B cell (primary cell): ENCODE data around the gene POLK. TPM values are rescaled to one million over a fixed set of nuclear protein-coding genes. Genes with fewer than 3 reads are reported as not detected.

Experiments
- ATAC-seq: fragments of 200-7000 bp; cut with Tn5 transposase; one replicate; pipeline ENCODE4 v1.10.0; 2021; ENCODE audit warnings: low read depth, mild to moderate bottlenecking, moderate number of reproducible peaks, moderate library complexity
- CTCF ChIA-PET: fragments of 350-600 bp; sonication (Branson Sonifier 250); formaldehyde crosslinking; loops from one replicate; lab custom pipeline; 2021; ENCODE audit warnings: antibody characterized with exemption, inconsistent platforms; lab: Charles Lee
- POLR2A ChIA-PET: fragments of 350-600 bp; sonication (Branson Sonifier 250); formaldehyde crosslinking; loops from one replicate; lab custom pipeline; 2021; ENCODE audit warnings: antibody characterized with exemption; lab: Charles Lee
- DNase-seq: peaks from one replicate; pipeline ENCODE4 v3.0.0; 2013
- H2AFZ ChIP-seq: 2 replicates; pipeline ENCODE4 v1.6.1; 2012; ENCODE audit warnings: mild to moderate bottlenecking, low read depth, low read length; ENCODE audit not compliant: insufficient read depth, poor library complexity, severe bottlenecking
- H3K27ac ChIP-seq, 2 donors: 1 replicate in 1 of 2; 2 replicates in 1 of 2; pipeline ENCODE4 v1.5.1; 2012 to 2013; ENCODE audit warnings: low read length in 2 of 2, mild to moderate bottlenecking in 2 of 2, moderate library complexity in 1 of 2
- H3K27me3 ChIP-seq, 4 experiments: fragments of 200-600 bp in 1 of 4; sonication (generic) in 1 of 4; replicated peaks in 1 of 4; 1 replicate in 2 of 4; 2 replicates in 2 of 4; pipeline versions ENCODE4 v1.6.1 to v1.7.0; 2013 to 2016; ENCODE audit warnings: low read length in 3 of 4, mild to moderate bottlenecking in 2 of 4, mixed read lengths in 1 of 4, moderate library complexity in 1 of 4; ENCODE audit not compliant: insufficient read depth in 4 of 4, control insufficient read depth in 3 of 4; ENCODE audit errors: control extremely low read depth in 1 of 4
- H3K36me3 ChIP-seq, 2 experiments: replicated peaks in 1 of 2; 1 replicate in 1 of 2; 2 replicates in 1 of 2; pipeline versions ENCODE4 v1.6.1 to v1.7.1; 2013; ENCODE audit warnings: low read length in 1 of 2; ENCODE audit not compliant: insufficient read depth in 2 of 2, control insufficient read depth in 1 of 2; ENCODE audit errors: control extremely low read depth in 1 of 2, extremely low read depth in 1 of 2
- H3K4me1 ChIP-seq, 2 donors: fragments of 200-600 bp in 1 of 2; sonication (generic) in 1 of 2; 1 replicate in 1 of 2; 2 replicates in 1 of 2; pipeline versions ENCODE4 v1.5.1 to v1.6.1; 2013 to 2017; ENCODE audit warnings: low read length in 2 of 2; ENCODE audit not compliant: control insufficient read depth in 2 of 2, insufficient read depth in 2 of 2
- H3K4me2 ChIP-seq: replicated peaks from 2 replicates; pipeline ENCODE3; 2012; ENCODE audit warnings: mild to moderate bottlenecking, low read depth, low read length; ENCODE audit not compliant: poor library complexity, severe bottlenecking
- H3K4me3 ChIP-seq, 5 experiments: fragments of 200-600 bp in 1 of 5; sonication (generic) in 1 of 5; 1 replicate in 3 of 5; 2 replicates in 2 of 5; pipeline versions ENCODE4 v1.5.1 to v1.7.0; 2011 to 2016; ENCODE audit warnings: low read length in 4 of 5, mild to moderate bottlenecking in 4 of 5, low read depth in 2 of 5, control low read depth in 1 of 5, moderate library complexity in 1 of 5; ENCODE audit not compliant: insufficient read depth in 1 of 5; ENCODE audit errors: control extremely low read depth in 1 of 5, extremely low read depth in 1 of 5
- H3K79me2 ChIP-seq: fragments of 200-600 bp; sonication (generic); one replicate; pipeline ENCODE4 v1.6.0; 2016; ENCODE audit warnings: low read length; ENCODE audit not compliant: control insufficient read depth, insufficient read depth
- H3K9ac ChIP-seq: fragments of 200-600 bp; sonication (generic); 2 replicates; pipeline ENCODE4 v1.6.1; 2017; ENCODE audit warnings: mild to moderate bottlenecking, low read length, moderate library complexity
- H3K9me3 ChIP-seq, 3 donors: one replicate each; pipeline versions ENCODE4 v1.6.1 to v1.7.1; 2013; ENCODE audit warnings: low read length in 2 of 3; ENCODE audit not compliant: control insufficient read depth in 2 of 3, insufficient read depth in 1 of 3; ENCODE audit errors: control extremely low read depth in 1 of 3
- H4K20me1 ChIP-seq: 2 replicates; pipeline ENCODE4 v1.6.0; 2012; ENCODE audit warnings: mild to moderate bottlenecking, low read length; ENCODE audit not compliant: insufficient read depth, control insufficient read depth, poor library complexity, severe bottlenecking
- H3K27ac Mint-ChIP-seq: one replicate; pipeline ENCODE4 v1.8.0; 2021; ENCODE audit warnings: mixed read lengths
- H3K27me3 Mint-ChIP-seq: one replicate; pipeline ENCODE4 v1.8.0; 2021; ENCODE audit warnings: mixed read lengths
- H3K4me1 Mint-ChIP-seq: one replicate; pipeline ENCODE4 v1.8.0; 2021; ENCODE audit warnings: mixed read lengths
- H3K4me3 Mint-ChIP-seq: one replicate; pipeline ENCODE4 v1.8.0; 2021; ENCODE audit warnings: mixed read lengths
- H3K9me3 Mint-ChIP-seq: one replicate; pipeline ENCODE4 v1.8.0; 2022; ENCODE audit warnings: mixed read lengths; ENCODE audit not compliant: insufficient read depth
- CTCF ChIP-seq: fragments of 200-600 bp; IDR thresholded peaks from one replicate; pipeline ENCODE4 v1.8.0; 2022; ENCODE audit warnings: antibody characterized with exemption, mild to moderate bottlenecking
- EZH2 ChIP-seq: IDR thresholded peaks from 2 replicates; pipeline ENCODE4 v1.6.1; 2012; ENCODE audit warnings: borderline replicate concordance, low read depth, mild to moderate bottlenecking, moderate library complexity, low read length; ENCODE audit not compliant: insufficient read depth, poor library complexity, severe bottlenecking
- WGBS: methylation state at CpG from one replicate; pipeline ENCODE4 v1.1.5; 2013; ENCODE audit warnings: missing lambda C conversion rate; ENCODE audit not compliant: insufficient coverage; 5-methylcytosine and 5-hydroxymethylcytosine counted together
- intact Hi-C: fragments of 100-400 bp; cut with micrococcal nuclease; formaldehyde crosslinking; loops from one replicate; pipeline ENCODE4 v1.10.0; 2022
- polyA plus RNA-seq: library from polyadenylated mRNA; depleted of rRNA; stranded (reverse); fragments of >200 nt; gene quantifications from 2 replicates; pipeline ENCODE4 v1.2.3, GENCODE V29; 2012
- total RNA-seq, 2 donors: library from RNA; stranded (reverse); fragments of 120-200 nt in 1 of 2; gene quantifications; 1 replicate in 1 of 2; 2 replicates in 1 of 2; pipeline versions ENCODE4 v1.2.3 to v1.2.4, GENCODE V29; 2013 to 2022

The POLK gene
- total and polyA plus RNA-seq, 2 donors (not counting 1 experiment from before 2014, with no cell fraction given) = 13.8 to 41.6 TPM

- TF ChIP-seq CTCF (no peak), EZH2 (no peak)
- Histone ChIP-seq H3K4me1 (peaks cover 10 to 12% of the 10 kb centered on the region in 2 donors), H3K79me2 (no peaks in the 10 kb centered on the region), H2AFZ (no peak overlapping the region), H3K4me2 (no peak overlapping the region), H3K9me3 (no peaks in the 10 kb centered on the region), H4K20me1 (no peaks in the 10 kb centered on the region), H3K4me3 (no peak overlapping the region), H3K9ac (no peak overlapping the region), H3K27me3 (peaks cover 0 to 15% (median 10%) of the 10 kb centered on the region in 4 experiments), H3K36me3 (no peaks in the 10 kb centered on the region), H3K27ac (no peak overlapping the region)
- Mint-ChIP-seq H3K4me3 (no peak overlapping the region), H3K27me3 (peaks cover 9% of the 10 kb centered on the region), H3K9me3 (no peaks in the 10 kb centered on the region), H3K4me1 (peaks cover 7% of the 10 kb centered on the region), H3K27ac (no peak overlapping the region)
- WGBS = 94% methylated on average over 3 of the region's 3 CpGs
- ChIA-PET POLR2A (no interaction called here), CTCF (no interaction called here)
- intact Hi-C loops = no loop called here
- ATAC-seq (no peak), DNase-seq (no peak)
Measured at GRCh38 chr5:75612901-75613300, 101.2 kb downstream of the POLK start.

GRCh38 chr5:75614176-75614575 lies 102.5 kb downstream of the POLK start:
- CTCF ChIA-PET = no interaction called here
- H3K4me1 Mint-ChIP-seq = peaks cover 7% of the 10 kb centered on the region

More at GRCh38 chr5:75614176-75614575, 102.5 kb downstream of the POLK start:
- intact Hi-C loops = no loop called here
- no peak overlapping the region for H3K4me3 ChIP-seq
- POLR2A ChIA-PET = interaction anchor here (0.6 kb wide), 1 partner anchor 9 kb away, joined by 5 read pairs; no protein-coding TSS in a partner anchor
- Mint-ChIP-seq H3K9me3 (no peaks in the 10 kb centered on the region), H3K27ac (no peak overlapping the region), H3K27me3 (peaks cover 9% of the 10 kb centered on the region), H3K4me3 (no peak overlapping the region)
- DNase-seq (no peak), ATAC-seq (no peak)
- no peak for TF ChIP-seq CTCF
- TF ChIP-seq EZH2 = no peak
- H2AFZ ChIP-seq = no peak overlapping the region
- 100% methylated on average over 1 of the region's 1 CpG for WGBS
- H3K36me3 ChIP-seq = no peaks in the 10 kb centered on the region
- no peaks in the 10 kb centered on the region for H3K79me2 ChIP-seq
- H3K9ac ChIP-seq = no peak overlapping the region
- H3K4me2 ChIP-seq = no peak overlapping the region
- H3K27me3 ChIP-seq = peaks cover 0 to 15% (median 10%) of the 10 kb centered on the region in 4 experiments
- H4K20me1 ChIP-seq = no peaks in the 10 kb centered on the region
- H3K4me1 ChIP-seq = peaks cover 10 to 12% of the 10 kb centered on the region in 2 donors
- no peak overlapping the region for H3K27ac ChIP-seq
- H3K9me3 ChIP-seq = no peaks in the 10 kb centered on the region
